ENCODE results near the gene ABLIM2.

DNA sequence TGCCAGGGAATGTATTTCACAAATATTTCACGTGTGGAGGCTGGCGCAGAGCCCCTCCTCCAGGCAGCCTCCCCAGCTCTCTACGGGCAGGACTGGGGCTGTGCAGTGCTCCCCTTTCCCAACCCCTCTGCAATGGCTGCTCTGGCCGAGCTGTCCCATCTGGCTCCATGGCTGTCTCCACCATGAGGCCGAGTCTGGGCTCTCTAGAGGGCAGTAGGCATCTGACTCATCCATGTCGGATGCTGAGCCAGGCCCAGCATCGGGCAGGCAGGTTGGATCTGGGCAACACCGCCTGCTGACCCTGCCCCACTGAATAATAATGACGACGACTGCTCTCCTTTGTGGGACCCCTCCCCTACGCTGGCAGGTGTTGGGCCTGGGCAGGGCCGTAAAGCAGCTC, 29.5 kb upstream of the ABLIM2 start:
- TF ChIP-seq, protein P1, sequence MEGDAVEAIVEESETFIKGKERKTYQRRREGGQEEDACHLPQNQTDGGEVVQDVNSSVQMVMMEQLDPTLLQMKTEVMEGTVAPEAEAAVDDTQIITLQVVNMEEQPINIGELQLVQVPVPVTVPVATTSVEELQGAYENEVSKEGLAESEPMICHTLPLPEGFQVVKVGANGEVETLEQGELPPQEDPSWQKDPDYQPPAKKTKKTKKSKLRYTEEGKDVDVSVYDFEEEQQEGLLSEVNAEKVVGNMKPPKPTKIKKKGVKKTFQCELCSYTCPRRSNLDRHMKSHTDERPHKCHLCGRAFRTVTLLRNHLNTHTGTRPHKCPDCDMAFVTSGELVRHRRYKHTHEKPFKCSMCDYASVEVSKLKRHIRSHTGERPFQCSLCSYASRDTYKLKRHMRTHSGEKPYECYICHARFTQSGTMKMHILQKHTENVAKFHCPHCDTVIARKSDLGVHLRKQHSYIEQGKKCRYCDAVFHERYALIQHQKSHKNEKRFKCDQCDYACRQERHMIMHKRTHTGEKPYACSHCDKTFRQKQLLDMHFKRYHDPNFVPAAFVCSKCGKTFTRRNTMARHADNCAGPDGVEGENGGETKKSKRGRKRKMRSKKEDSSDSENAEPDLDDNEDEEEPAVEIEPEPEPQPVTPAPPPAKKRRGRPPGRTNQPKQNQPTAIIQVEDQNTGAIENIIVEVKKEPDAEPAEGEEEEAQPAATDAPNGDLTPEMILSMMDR (IDR thresholded peaks at IDR 0.05): no peak
- TF ChIP-seq EZH2 (IDR thresholded peaks at IDR 0.05; ENCODE audit: borderline replicate concordance, insufficient read depth, low read depth, low read length, poor library complexity, severe bottlenecking): no peak
